K562 (cell line): ENCODE results near the gene DDR1. TPM values are rescaled to one million over a fixed set of nuclear protein-coding genes. Genes with fewer than 3 reads are reported as not detected.

Experiments
- ESRRB ChIP-seq: fragments of 250-450 bp; sonication (Bioruptor Pico); IDR thresholded peaks from 2 replicates; pipeline ENCODE4 v1.5.0; 2020; ENCODE audit warnings: mild to moderate bottlenecking, moderate library complexity, borderline replicate concordance
- HBP1 ChIP-seq: fragments of 450-650 bp; formaldehyde crosslinking; IDR thresholded peaks from 2 replicates; pipeline ENCODE4 v1.4.0; 2022; ENCODE audit warnings: missing genetic modification characterization
- KLF13 ChIP-seq: fragments of 450-650 bp; IDR thresholded peaks from 2 replicates; pipeline ENCODE4 v1.6.1; 2016; ENCODE audit warnings: missing genetic modification characterization, low read depth, mild to moderate bottlenecking, missing compliant biosample characterization, moderate library complexity, borderline replicate concordance
- NFIC ChIP-seq: fragments of 450-650 bp; IDR thresholded peaks from 2 replicates; pipeline ENCODE4 v1.6.1; 2017; ENCODE audit warnings: mild to moderate bottlenecking, inconsistent platforms
- PHTF2 ChIP-seq: fragments of 250-450 bp; sonication (Bioruptor Pico); IDR thresholded peaks from 2 replicates; pipeline ENCODE4 v1.5.0; 2021; ENCODE audit warnings: mild to moderate bottlenecking
- SMAD2 ChIP-seq: fragments of 150-350 bp; IDR thresholded peaks from 2 replicates; pipeline ENCODE4 v1.6.1; 2014; ENCODE audit warnings: low read depth, mild to moderate bottlenecking, low read length
- ZBTB17 ChIP-seq: fragments of 450-650 bp; formaldehyde crosslinking; IDR thresholded peaks from 2 replicates; pipeline ENCODE4 v1.4.0; 2020; ENCODE audit warnings: mild to moderate bottlenecking
- ZNF197 ChIP-seq: fragments of 200-800 bp; sonication (Bioruptor generic); IDR thresholded peaks from 2 replicates; pipeline ENCODE4 v1.6.1; 2016; ENCODE audit warnings: low read depth, missing genetic modification characterization, missing compliant biosample characterization
- ZNF589 ChIP-seq: fragments of 200-800 bp; sonication (Bioruptor generic); IDR thresholded peaks from 2 replicates; pipeline ENCODE4 v1.6.1; 2016; ENCODE audit warnings: low read depth, missing genetic modification characterization, missing compliant biosample characterization
- ZNF696 ChIP-seq: fragments of 250-450 bp; sonication (Bioruptor Pico); conservative IDR thresholded peaks from 2 replicates; pipeline ENCODE4 v1.4.0; 2020; ENCODE audit warnings: mild to moderate bottlenecking, moderate library complexity
- polyA plus RNA-seq, 8 experiments: library from polyadenylated mRNA; depleted of rRNA in 4 of 8; stranded (reverse) in 5 of 8; unstranded in 3 of 8; fragments of >200 nt; fragmentation: Nextera tagmentation in 2 of 8; fragmentation: Illumina TruSeq in 1 of 8; extraction: Ambion mirVana in 2 of 8; extraction: Trizol in 1 of 8; gene quantifications; 2 replicates each; pipeline versions ENCODE4 v1.2.1 to v1.2.3, GENCODE V29; 2011 to 2014; ENCODE audit warnings: inconsistent platforms in 1 of 8, missing spikeins in 1 of 8
- total RNA-seq, 7 experiments: library from RNA; depleted of rRNA in 6 of 7; stranded (reverse); fragments of >200 nt in 6 of 7; fragmentation: Illumina TruSeq in 2 of 7; extraction: Trizol in 2 of 7; gene quantifications; 2 replicates each; pipeline versions ENCODE4 v1.2.1 to v1.2.3, GENCODE V29; 2011 to 2021; ENCODE audit warnings: low replicate concordance in 1 of 7
- TF ChIP-seq, protein P1 (sequence below): fragments of 450-650 bp; formaldehyde crosslinking; IDR thresholded peaks from 2 replicates; pipeline ENCODE4 v1.4.0; 2020; ENCODE audit warnings: mild to moderate bottlenecking, mixed read lengths
- TF ChIP-seq, protein P2 (sequence below): fragments of 250-450 bp; sonication (Bioruptor Pico); IDR thresholded peaks from 2 replicates; pipeline ENCODE4 v1.5.0; 2021
- TF ChIP-seq, protein P3 (sequence below): fragments of 250-450 bp; sonication (Bioruptor Pico); IDR thresholded peaks from 2 replicates; pipeline ENCODE4 v1.8.0; 2021; ENCODE audit warnings: mild to moderate bottlenecking, moderate library complexity
- TF ChIP-seq, protein P4 (sequence below): sonication (generic); formaldehyde crosslinking; IDR thresholded peaks from 2 replicates; pipeline ENCODE4 v1.8.0; 2023; ENCODE audit warnings: missing genetic modification reagents, mild to moderate bottlenecking, borderline replicate concordance

Gene DDR1
- total and polyA plus RNA-seq, 9 of the 15 experiments (the other 6 are each of a cell fraction or from before 2014, with no cell fraction given) = 1.4 to 44.6 (median 12.2) TPM

GRCh38 chr6:30914076-30914853, 29.9 kb downstream of the DDR1 start, which contains the start of gene VARS2 (continued):
- TF ChIP-seq HBP1 (CRISPR knock-in tag) = peak; percentile 8; the same call in 1 of the 2 replicates
- TF ChIP-seq ZBTB17 (CRISPR knock-in tag) = peak; percentile 80; the same call in 1 of the 2 replicates
- TF ChIP-seq, protein P1, sequence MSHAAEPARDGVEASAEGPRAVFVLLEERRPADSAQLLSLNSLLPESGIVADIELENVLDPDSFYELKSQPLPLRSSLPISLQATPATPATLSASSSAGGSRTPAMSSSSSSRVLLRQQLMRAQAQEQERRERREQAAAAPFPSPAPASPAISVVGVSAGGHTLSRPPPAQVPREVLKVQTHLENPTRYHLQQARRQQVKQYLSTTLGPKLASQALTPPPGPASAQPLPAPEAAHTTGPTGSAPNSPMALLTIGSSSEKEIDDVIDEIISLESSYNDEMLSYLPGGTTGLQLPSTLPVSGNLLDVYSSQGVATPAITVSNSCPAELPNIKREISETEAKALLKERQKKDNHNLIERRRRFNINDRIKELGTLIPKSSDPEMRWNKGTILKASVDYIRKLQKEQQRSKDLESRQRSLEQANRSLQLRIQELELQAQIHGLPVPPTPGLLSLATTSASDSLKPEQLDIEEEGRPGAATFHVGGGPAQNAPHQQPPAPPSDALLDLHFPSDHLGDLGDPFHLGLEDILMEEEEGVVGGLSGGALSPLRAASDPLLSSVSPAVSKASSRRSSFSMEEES (CRISPR knock-in tag) = no peak
- TF ChIP-seq, protein P2, sequence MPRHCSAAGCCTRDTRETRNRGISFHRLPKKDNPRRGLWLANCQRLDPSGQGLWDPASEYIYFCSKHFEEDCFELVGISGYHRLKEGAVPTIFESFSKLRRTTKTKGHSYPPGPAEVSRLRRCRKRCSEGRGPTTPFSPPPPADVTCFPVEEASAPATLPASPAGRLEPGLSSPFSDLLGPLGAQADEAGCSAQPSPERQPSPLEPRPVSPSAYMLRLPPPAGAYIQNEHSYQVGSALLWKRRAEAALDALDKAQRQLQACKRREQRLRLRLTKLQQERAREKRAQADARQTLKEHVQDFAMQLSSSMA (CRISPR knock-in tag) = peak; percentile 69; the same call in 1 of the 2 replicates
- TF ChIP-seq NFIC = peak; percentile 31; the same call in 1 of the 2 replicates
- TF ChIP-seq ZNF696 (CRISPR knock-in tag) = no peak
- TF ChIP-seq, protein P3, sequence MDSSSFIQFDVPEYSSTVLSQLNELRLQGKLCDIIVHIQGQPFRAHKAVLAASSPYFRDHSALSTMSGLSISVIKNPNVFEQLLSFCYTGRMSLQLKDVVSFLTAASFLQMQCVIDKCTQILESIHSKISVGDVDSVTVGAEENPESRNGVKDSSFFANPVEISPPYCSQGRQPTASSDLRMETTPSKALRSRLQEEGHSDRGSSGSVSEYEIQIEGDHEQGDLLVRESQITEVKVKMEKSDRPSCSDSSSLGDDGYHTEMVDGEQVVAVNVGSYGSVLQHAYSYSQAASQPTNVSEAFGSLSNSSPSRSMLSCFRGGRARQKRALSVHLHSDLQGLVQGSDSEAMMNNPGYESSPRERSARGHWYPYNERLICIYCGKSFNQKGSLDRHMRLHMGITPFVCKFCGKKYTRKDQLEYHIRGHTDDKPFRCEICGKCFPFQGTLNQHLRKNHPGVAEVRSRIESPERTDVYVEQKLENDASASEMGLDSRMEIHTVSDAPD (CRISPR knock-in tag) = no peak
- peak; percentile 71; the same call in 1 of the 2 replicates for TF ChIP-seq ZNF589 (CRISPR knock-in tag)
- no peak for TF ChIP-seq ESRRB (CRISPR knock-in tag)
- TF ChIP-seq PHTF2 (CRISPR knock-in tag) = 0 out of 2 replicates have a peak, but pooled peaks have one; percentile 3
- TF ChIP-seq, protein P4, sequence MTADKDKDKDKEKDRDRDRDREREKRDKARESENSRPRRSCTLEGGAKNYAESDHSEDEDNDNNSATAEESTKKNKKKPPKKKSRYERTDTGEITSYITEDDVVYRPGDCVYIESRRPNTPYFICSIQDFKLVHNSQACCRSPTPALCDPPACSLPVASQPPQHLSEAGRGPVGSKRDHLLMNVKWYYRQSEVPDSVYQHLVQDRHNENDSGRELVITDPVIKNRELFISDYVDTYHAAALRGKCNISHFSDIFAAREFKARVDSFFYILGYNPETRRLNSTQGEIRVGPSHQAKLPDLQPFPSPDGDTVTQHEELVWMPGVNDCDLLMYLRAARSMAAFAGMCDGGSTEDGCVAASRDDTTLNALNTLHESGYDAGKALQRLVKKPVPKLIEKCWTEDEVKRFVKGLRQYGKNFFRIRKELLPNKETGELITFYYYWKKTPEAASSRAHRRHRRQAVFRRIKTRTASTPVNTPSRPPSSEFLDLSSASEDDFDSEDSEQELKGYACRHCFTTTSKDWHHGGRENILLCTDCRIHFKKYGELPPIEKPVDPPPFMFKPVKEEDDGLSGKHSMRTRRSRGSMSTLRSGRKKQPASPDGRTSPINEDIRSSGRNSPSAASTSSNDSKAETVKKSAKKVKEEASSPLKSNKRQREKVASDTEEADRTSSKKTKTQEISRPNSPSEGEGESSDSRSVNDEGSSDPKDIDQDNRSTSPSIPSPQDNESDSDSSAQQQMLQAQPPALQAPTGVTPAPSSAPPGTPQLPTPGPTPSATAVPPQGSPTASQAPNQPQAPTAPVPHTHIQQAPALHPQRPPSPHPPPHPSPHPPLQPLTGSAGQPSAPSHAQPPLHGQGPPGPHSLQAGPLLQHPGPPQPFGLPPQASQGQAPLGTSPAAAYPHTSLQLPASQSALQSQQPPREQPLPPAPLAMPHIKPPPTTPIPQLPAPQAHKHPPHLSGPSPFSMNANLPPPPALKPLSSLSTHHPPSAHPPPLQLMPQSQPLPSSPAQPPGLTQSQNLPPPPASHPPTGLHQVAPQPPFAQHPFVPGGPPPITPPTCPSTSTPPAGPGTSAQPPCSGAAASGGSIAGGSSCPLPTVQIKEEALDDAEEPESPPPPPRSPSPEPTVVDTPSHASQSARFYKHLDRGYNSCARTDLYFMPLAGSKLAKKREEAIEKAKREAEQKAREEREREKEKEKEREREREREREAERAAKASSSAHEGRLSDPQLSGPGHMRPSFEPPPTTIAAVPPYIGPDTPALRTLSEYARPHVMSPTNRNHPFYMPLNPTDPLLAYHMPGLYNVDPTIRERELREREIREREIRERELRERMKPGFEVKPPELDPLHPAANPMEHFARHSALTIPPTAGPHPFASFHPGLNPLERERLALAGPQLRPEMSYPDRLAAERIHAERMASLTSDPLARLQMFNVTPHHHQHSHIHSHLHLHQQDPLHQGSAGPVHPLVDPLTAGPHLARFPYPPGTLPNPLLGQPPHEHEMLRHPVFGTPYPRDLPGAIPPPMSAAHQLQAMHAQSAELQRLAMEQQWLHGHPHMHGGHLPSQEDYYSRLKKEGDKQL (CRISPR knock-in tag) = no peak
- no peak; the same call in 1 of the 2 replicates for TF ChIP-seq KLF13
- TF ChIP-seq ZNF197 = no peak
- no peak for TF ChIP-seq SMAD2
